HTERT RPE-1 (cell line): Measurements from ENCODE around the gene CTPS2.

Experiments
- in situ Hi-C: fragments of 300-500 bp; cut with MboI; formaldehyde crosslinking; loops from 4 replicates; pipeline ENCODE4 v1.14.3; 2020; ENCODE audit warnings: low sequenced_read_pairs

CTPS2 gene

GRCh38 chrX:16573781-16574180 lies 138.7 kb downstream of the CTPS2 start:
- in situ Hi-C loops, result no loop called here

- in situ Hi-C loops, result no loop called here
These were observed 144.8 kb downstream of the CTPS2 start for GRCh38 chrX:16567681-16568080.

GRCh38 chrX:16566571-16566970 lies 145.9 kb downstream of the CTPS2 start:
- in situ Hi-C loops, result no loop called here

DNA sequence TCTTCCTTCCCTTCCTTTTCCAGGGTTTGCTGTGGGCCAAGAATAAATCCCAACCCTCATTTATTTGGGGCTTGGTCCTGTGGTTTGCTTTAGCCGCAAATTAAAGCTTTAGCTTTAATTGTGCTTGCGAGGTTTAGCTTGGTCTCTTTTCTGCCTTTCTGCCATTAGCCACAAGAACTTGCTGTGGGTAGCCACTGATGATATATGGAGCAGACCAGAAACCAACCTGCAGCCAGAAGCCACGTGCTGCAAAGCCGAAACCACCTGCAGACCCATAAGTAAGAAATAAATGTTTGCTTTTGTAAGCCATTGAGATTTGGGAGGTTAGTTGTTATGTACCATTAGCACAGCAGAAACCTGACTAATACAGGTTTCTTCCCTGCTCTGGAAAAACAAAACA lies 152.3 kb downstream of the CTPS2 start:
- in situ Hi-C loops, result no loop called here

DNA sequence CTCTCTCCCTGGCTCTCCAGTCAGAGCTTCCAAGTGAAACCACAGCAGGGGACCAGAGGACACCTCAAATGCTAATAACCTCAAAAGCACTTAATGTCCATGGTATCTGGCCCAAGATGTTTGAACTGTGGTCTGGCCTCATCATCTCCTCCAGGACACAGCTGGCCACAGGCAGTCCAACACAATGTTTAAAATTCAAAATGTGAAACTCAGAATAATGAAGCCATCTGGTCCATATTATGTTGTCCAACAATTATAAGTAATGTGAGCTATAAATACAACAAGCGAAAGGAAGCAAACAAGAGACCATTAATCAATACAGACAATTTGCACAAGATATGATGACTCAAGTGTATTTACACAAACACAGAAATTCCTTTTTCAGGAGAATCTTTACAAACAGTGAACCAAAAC lies 153.3 kb downstream of the CTPS2 start:
- in situ Hi-C loops, result no loop called here

DNA sequence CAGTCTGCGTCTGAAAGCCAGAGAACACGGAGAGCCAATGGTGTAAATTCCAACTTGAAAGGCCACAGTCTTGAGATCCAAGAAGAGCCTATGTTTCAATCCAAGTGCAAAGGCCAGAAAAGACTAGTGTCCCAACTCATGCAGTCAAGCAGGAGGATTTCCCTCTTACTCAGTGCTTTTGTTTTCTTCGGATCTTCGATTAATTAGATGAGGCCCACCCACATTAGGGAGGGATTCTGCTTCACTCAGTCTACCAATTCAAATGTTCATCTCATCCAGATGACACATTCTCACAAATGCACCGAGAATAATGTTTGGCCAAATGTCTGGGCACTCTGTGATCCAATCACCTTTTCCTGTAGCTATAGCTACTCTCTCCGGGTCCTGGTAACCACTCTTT lies 154.0 kb downstream of the CTPS2 start:
- in situ Hi-C loops, result no loop called here

DNA sequence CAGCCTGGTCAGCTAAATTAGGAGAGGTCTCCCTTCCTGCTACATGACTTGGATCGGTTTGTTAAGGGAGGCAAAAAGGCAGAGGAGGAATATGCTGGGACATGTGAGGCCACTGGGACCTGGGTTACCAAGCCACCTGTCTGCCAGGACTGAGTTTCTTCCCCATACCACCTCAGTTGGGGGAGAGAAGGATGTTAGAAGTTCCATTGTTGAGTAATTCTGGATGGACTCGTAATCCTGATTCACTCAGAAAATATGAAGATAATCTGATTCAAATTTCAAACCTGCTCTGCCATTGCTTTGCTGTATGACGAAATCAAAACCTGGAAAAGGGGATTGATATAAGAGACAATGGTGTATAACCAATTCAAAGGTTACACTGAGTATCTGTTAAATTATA lies 159.9 kb downstream of the CTPS2 start:
- in situ Hi-C loops, result no loop called here

DNA sequence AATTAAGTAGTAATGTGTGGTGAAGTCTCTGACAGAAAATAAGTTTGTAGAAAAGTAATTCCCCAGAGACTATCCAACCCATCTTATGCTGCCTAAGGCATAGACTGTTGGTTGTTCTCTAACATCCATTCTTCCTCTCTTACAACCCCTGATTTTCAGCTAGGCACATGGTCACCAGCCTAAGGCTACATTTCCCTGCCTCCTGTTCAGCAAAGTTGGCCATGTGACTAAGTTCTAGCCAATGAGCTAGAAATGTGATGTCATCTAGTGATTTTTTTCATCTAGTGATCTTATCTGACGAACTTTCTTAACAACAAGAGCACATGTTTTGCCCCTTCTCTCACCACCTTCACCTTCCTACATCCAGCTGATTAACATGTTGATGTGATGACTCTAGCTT lies 164.8 kb downstream of the CTPS2 start:
- in situ Hi-C loops, result no loop called here

GRCh38 chrX:16544969-16545368 lies 167.5 kb downstream of the CTPS2 start:
- in situ Hi-C loops, result no loop called here
